ENCODE data around the gene NARF.
"Not testable (repeated sequence)": the region's sequence is repeated elsewhere in the genome, so short reads cannot be mapped to it uniquely, and the experiment has no call there.

The NARF gene

DNA sequence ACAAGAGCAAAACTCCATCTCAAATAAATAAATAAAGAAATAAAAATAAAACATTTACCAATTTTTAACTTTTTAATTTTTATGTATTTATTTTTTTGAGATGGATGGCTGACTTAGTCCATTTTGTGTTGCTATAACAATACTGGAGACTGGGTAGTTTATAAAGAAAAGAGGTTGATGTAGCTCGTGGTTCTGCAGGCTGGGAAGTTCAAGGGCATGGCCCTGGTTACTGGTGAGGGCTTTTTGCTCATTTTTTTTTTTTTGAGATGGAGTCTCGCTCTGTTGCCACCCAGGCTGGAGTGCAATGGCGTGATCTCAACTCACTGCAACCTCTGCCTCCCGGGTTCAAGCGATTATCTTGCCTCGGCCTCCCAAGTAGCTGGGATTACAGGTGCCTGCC, 46.8 kb downstream of the NARF start:
- Histone ChIP-seq H3K9ac (ENCODE audit: low read depth, low read length) (no peak overlapping the region), H3K9me3 (ENCODE audit: insufficient read depth, low read depth, low read length) (no peaks in the 10 kb centered on the region)
- WGBS, result 96% methylated on average over 6 of the region's 6 CpGs

DNA sequence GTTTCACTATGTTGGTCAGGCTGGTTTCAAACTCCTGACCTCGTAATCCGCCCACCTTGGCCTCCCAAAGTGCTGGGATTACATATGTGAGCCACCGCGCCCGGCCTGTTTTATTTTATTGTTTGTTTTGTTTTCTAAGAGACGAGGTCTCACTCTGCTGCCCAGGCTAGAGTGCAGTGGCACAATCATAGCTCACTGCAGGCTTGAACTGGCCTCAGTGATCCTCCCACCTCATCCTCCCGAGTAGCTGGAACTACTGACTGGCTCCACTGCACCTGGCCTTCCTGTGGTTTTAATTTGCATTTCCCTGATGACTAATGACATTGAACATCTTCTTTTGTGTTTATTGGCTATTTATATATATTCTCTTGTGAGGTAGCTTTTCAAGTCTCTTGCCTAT, 47.9 kb downstream of the NARF start:
- not testable (repeated sequence) for H3K27me3 ChIP-seq (ENCODE audit: insufficient read depth, low read length); H3K9me3 ChIP-seq (ENCODE audit: insufficient read depth, low read depth, low read length); H3K4me3 ChIP-seq (ENCODE audit: low read length); H3K9ac ChIP-seq (ENCODE audit: low read depth, low read length); H3K36me3 ChIP-seq (ENCODE audit: insufficient read depth, low read length); H3K4me1 ChIP-seq (ENCODE audit: insufficient read depth, low read length); H3K27ac ChIP-seq (ENCODE audit: low read depth, low read length)
- WGBS, result 78% methylated on average over 7 of the region's 7 CpGs

More for the DNA sequence above, 46.8 kb downstream of the NARF start:
- Histone ChIP-seq H3K4me1 (ENCODE audit: insufficient read depth, low read length) (no peaks in the 10 kb centered on the region), H3K36me3 (ENCODE audit: insufficient read depth, low read length) (no peaks in the 10 kb centered on the region), H3K4me3 (ENCODE audit: low read length) (no peak overlapping the region), H3K27me3 (ENCODE audit: insufficient read depth, low read length) (no peaks in the 10 kb centered on the region), H3K27ac (ENCODE audit: low read depth, low read length) (no peak overlapping the region)

DNA sequence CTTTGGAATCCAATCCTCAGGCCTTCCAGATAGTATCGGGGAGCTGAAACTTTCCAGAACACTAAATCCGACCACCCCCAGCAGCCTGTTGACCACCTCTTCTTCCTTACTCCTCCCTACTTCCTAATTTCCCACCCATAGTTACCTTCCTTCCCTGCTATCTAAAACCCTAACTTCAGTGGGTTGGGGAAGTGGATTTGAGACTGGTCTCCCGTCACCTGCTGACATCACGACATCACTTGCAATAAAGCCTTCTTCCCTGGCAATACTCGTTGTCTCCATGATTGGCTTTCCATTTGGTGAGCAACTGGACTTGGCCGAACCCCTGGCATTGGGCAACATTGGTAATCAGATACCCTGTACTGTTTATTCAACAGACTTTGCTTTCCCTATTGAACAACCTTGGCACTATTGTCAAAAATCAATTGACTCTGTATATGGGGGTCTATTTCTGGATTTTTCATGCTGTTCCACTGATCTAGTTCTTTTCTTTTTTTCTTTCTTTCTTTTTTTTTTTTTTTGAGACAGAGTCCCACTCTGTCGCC, 49.2 kb downstream of the NARF start:
- Histone ChIP-seq H3K4me1 (ENCODE audit: insufficient read depth, low read length) (no peaks in the 10 kb centered on the region), H3K36me3 (ENCODE audit: insufficient read depth, low read length) (no peaks in the 10 kb centered on the region), H3K9me3 (ENCODE audit: insufficient read depth, low read depth, low read length) (no peaks in the 10 kb centered on the region), H3K4me3 (ENCODE audit: low read length) (no peak overlapping the region), H3K27ac (ENCODE audit: low read depth, low read length) (no peak overlapping the region), H3K27me3 (ENCODE audit: insufficient read depth, low read length) (no peaks in the 10 kb centered on the region), H3K9ac (ENCODE audit: low read depth, low read length) (no peak overlapping the region)
- WGBS, result 91% methylated on average over 7 of the region's 7 CpGs

DNA sequence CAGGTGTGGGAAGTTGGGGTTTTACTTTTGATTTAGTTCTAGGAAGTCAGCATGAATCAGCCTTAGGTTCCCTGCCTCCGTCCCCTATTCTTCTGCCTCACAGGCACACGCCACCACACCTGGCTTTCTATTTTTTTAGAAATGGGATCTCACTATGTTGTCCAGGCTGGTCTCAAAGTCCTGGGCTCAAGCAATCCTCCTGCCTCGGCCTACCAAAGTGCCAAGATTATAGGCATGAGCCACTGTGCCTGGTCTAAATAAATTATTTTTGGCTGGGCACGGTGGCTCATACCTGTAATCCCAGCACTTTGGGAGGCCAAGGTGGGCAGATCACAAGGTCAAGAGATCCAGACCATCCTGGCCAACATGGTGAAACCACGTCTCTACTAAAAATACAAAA, 53.1 kb downstream of the NARF start:
- not testable (repeated sequence) for H3K9me3 ChIP-seq (ENCODE audit: insufficient read depth, low read depth, low read length); H3K27me3 ChIP-seq (ENCODE audit: insufficient read depth, low read length); H3K27ac ChIP-seq (ENCODE audit: low read depth, low read length); H3K4me3 ChIP-seq (ENCODE audit: low read length); H3K36me3 ChIP-seq (ENCODE audit: insufficient read depth, low read length); H3K4me1 ChIP-seq (ENCODE audit: insufficient read depth, low read length); H3K9ac ChIP-seq (ENCODE audit: low read depth, low read length)
- WGBS, result 95% methylated on average over 5 of the region's 5 CpGs

DNA sequence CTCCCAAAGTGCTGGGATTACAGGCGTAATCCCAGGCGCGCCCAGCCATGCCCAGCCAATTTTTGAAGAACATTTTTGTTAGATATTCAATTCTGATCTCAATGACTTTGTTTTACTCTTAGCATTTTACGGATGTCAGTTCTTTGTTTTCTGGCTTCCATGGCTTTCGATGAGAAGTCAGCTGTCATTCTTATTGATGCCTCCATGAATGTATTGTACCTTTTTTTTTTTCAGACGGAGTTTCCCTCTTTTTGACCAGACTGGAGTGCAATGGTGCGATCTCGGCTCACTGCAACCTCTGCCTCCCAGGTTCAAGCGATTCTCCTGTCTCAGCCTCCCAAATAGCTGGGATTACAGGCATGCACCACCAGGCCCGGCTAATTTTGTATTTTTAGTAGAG, 55.3 kb downstream of the NARF start:
- H3K27me3 ChIP-seq (ENCODE audit: insufficient read depth, low read length); H3K9me3 ChIP-seq (ENCODE audit: insufficient read depth, low read depth, low read length); H3K4me1 ChIP-seq (ENCODE audit: insufficient read depth, low read length); H3K27ac ChIP-seq (ENCODE audit: low read depth, low read length); H3K9ac ChIP-seq (ENCODE audit: low read depth, low read length); H3K36me3 ChIP-seq (ENCODE audit: insufficient read depth, low read length); H3K4me3 ChIP-seq (ENCODE audit: low read length): not testable (repeated sequence)
- 90% methylated on average over 10 of the region's 10 CpGs for WGBS

DNA sequence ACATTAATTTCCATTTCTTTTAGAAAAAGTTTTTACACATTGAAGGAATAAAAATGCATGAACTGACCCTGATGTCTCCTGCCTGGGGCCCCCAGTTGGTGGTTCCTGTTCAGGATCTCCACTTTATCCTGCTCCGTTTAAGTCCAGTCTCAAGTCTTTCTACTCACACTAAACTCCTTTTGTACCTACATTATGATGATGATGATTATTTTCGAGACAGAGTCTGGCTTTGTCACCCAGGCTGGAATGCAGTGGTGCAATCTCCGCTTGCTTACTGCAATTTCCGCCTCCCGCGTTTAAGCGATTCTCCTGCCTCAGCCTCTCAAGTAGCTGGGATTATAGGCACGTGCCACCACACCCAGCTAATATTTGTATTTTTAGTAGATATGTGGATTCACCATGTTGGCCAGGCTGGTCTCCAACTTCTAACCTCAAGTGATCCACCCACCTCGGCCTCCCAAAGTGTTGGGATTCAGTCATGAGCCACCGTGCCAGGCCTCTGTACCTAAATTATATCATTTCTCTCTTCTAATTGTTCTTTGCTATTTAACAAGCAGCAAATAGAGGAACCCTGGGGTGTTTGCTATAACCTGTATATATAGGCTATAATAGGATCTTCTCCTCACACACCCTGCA, 58.8 kb downstream of the NARF start:
- no peak overlapping the region for H3K9ac ChIP-seq (ENCODE audit: low read depth, low read length)
- 89% methylated on average over 9 of the region's 10 CpGs for WGBS
- no peaks in the 10 kb centered on the region for H3K9me3 ChIP-seq (ENCODE audit: insufficient read depth, low read depth, low read length)
- no peaks in the 10 kb centered on the region for H3K4me1 ChIP-seq (ENCODE audit: insufficient read depth, low read length)
- no peaks in the 10 kb centered on the region for H3K27me3 ChIP-seq (ENCODE audit: insufficient read depth, low read length)
- no peak overlapping the region for H3K4me3 ChIP-seq (ENCODE audit: low read length)
- no peak overlapping the region for H3K27ac ChIP-seq (ENCODE audit: low read depth, low read length)
- H3K36me3 ChIP-seq (ENCODE audit: insufficient read depth, low read length), result no peaks in the 10 kb centered on the region

DNA sequence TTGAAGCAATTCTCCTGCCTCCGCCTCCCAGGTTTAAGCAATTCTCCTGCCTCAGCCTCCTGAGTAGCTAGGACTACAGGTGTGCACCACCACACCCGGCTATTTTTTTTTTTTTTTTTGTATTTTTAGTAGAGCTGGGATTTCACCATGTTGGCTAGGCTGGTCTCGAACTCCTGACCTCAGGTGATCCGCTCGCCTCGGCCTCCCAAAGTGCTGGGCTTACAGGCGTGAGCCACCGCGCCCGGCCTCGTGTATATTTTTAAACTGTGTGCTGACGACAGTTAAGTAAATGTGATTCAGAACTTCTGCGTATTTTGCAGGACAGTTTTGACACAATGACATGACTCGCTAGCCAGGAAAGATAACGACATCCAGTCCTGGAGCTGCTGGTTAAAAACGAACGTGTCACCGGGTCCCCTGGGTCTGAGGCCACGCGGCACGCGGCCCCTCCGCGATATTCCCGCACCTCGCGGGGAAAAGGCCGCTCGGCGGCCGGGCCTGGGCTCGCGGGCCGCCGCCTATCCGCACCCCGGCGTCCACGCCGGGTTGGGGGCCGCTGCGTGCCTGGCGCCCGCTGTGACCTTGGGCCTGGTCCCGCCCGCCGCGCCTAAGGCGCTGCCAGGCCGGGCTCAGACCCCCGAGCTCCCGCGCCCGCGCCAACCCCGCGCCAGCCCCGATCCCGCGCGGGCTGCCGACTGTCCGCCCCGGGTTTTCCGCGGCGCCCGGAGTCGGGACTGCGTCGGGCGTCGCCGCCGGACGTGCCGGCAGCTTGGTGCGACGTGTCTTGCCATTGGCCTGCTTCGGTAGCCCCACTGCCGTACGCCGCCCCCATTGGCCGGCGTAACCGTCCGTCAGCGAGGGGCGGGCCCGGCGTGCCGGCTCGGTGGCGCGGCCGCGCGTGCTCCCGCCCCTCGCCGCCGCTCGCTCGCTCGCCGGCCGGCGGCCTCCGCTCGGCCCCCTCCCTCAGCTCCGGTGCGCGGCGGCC, 60.6 kb downstream of the NARF start, which contains the start of gene FOXK2:
Gene FOXK2 (plus strand): TSS at position 907 of the 985 bp plus-strand sequence. CDS start 157 bp downstream, outside the sequence.
- Histone ChIP-seq H3K27me3 (ENCODE audit: insufficient read depth, low read length) (no peaks in the 10 kb centered on the region), H3K4me1 (ENCODE audit: insufficient read depth, low read length) (no peaks in the 10 kb centered on the region), H3K36me3 (ENCODE audit: insufficient read depth, low read length) (no peaks in the 10 kb centered on the region), H3K9me3 (ENCODE audit: insufficient read depth, low read depth, low read length) (no peaks in the 10 kb centered on the region), H3K27ac (ENCODE audit: low read depth, low read length) (peak within 1 kb of the TSS; percentile 33; the same call in 1 of the 2 replicates), H3K4me3 (ENCODE audit: low read length) (peak within 1 kb of the TSS; percentile 72), H3K9ac (ENCODE audit: low read depth, low read length) (peak within 1 kb of the TSS; percentile 87)
- 4% methylated on average over 113 of the region's 114 CpGs for WGBS

DNA sequence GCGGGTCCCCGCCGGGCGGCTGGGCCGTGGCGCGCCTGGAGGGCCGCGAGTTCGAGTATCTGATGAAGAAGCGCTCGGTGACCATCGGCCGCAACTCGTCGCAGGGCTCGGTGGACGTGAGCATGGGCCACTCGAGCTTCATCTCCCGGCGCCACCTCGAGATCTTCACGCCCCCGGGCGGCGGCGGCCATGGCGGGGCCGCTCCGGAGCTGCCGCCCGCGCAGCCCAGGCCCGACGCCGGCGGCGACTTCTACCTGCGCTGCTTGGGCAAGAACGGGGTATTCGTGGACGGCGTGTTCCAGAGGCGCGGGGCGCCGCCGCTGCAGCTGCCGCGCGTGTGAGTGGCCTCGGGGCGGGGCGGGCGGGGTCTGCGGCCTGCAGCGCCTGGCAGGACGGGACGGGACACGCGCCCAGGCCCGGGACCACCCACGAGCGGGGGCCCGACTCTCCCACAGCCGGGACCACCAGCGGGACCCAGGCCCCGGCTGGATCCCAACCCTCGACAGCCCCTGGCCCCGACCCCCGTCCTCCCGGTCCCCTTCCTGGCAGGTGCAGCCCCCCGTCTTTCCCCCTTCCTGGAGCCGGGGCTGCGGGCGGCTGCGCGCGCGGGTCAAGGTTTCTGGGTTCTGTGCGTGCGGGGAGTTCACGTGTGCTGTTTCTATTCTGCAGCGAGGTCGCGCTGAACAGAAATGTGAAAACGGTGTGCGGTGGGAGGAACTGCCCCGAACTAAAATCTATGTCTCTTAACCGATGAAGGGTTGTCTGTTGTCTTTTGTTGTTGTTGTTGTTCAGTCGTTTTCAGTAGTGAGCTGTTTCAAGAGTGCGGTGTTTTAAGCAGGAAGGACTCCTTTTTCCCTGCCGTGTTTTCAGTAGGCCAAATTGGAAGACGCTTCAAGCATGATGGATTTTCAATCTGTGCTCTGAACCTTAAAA, 61.7 kb downstream of the NARF start:
- no peaks in the 10 kb centered on the region for H3K36me3 ChIP-seq (ENCODE audit: insufficient read depth, low read length)
- H3K9me3 ChIP-seq (ENCODE audit: insufficient read depth, low read depth, low read length), result no peaks in the 10 kb centered on the region
- no peaks in the 10 kb centered on the region for H3K4me1 ChIP-seq (ENCODE audit: insufficient read depth, low read length)
- H3K9ac ChIP-seq (ENCODE audit: low read depth, low read length), result peak overlapping the region; percentile 71
- H3K4me3 ChIP-seq (ENCODE audit: low read length), result peak overlapping the region; percentile 72
- no peak overlapping the region for H3K27ac ChIP-seq (ENCODE audit: low read depth, low read length)
- under 1% methylated on average over 94 of the region's 94 CpGs for WGBS
- no peaks in the 10 kb centered on the region for H3K27me3 ChIP-seq (ENCODE audit: insufficient read depth, low read length)

DNA sequence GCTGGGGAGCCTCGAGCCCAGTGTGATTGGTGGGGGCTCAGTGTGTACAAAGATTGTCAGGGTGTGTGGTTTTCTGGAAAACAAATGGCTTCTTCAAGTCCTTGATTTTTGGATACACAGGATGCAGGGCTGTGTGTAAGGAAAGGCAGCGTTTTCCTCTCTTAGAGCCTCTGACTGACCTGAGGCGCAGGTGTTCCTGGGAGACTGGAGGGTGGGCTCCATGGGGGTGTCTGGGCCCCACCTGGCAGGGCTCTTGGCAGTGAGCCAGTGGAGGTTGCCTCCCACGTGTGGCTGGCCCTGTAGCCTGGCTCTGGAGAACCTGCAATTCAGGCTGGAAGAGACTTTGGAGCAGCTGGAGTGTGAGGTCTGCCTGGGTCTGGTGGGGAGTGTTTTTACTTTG, 66.0 kb downstream of the NARF start:
- Histone ChIP-seq H3K4me1 (ENCODE audit: insufficient read depth, low read length) (peaks cover 3% of the 10 kb centered on the region), H3K36me3 (ENCODE audit: insufficient read depth, low read length) (no peaks in the 10 kb centered on the region), H3K27ac (ENCODE audit: low read depth, low read length) (no peak overlapping the region), H3K9me3 (ENCODE audit: insufficient read depth, low read depth, low read length) (no peaks in the 10 kb centered on the region), H3K9ac (ENCODE audit: low read depth, low read length) (no peak overlapping the region), H3K27me3 (ENCODE audit: insufficient read depth, low read length) (no peaks in the 10 kb centered on the region), H3K4me3 (ENCODE audit: low read length) (no peak overlapping the region)
- 88% methylated on average over 4 of the region's 4 CpGs for WGBS

DNA sequence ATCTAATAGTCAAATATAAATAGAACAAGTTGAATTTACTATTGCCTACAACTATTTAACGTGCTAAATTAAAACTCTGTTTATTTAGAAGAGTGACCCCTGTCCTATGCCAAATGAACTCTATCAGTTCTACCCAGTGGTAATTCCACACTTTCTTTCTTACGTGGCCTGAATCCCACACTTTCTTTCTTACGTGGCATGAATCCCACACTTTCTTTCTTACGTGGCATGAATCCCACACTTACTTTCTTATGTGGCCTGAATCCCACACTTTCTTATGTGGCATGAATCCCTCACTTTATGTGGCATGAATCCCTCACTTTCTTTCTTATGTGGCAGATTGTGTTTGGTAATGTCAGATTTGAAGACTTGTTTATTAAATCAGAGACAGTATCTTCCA, 67.2 kb downstream of the NARF start:
- no peaks in the 10 kb centered on the region for H3K27me3 ChIP-seq (ENCODE audit: insufficient read depth, low read length)
- 92% methylated on average over 4 of the region's 4 CpGs for WGBS
- peaks cover 7% of the 10 kb centered on the region for H3K4me1 ChIP-seq (ENCODE audit: insufficient read depth, low read length)
- no peaks in the 10 kb centered on the region for H3K9me3 ChIP-seq (ENCODE audit: insufficient read depth, low read depth, low read length)
- H3K4me3 ChIP-seq (ENCODE audit: low read length), result no peak overlapping the region
- H3K9ac ChIP-seq (ENCODE audit: low read depth, low read length), result no peak overlapping the region
- H3K27ac ChIP-seq (ENCODE audit: low read depth, low read length), result no peak overlapping the region
- H3K36me3 ChIP-seq (ENCODE audit: insufficient read depth, low read length), result no peaks in the 10 kb centered on the region

All from HUES64 (cell line).